BE2C (cell line): ENCODE measurements around the gene PRPF40B.

Experiments used
- DNase-seq: peaks from one replicate; pipeline ENCODE4 v3.0.0-alpha.2; 2020
- H3K27me3 ChIP-seq: fragments of 250-450 bp; sonication (Bioruptor Pico); 2 replicates; pipeline ENCODE4 v1.5.1; 2020; ENCODE audit warnings: mild to moderate bottlenecking
- H3K36me3 ChIP-seq: fragments of 250-450 bp; sonication (Bioruptor Pico); 2 replicates; pipeline ENCODE4 v1.5.1; 2020; ENCODE audit warnings: mild to moderate bottlenecking
- H3K4me1 ChIP-seq: fragments of 250-450 bp; sonication (Bioruptor Pico); 2 replicates; pipeline ENCODE4 v1.5.1; 2020
- H3K4me3 ChIP-seq: 2 replicates; pipeline ENCODE4 v1.5.1; 2011; ENCODE audit warnings: low read depth, low read length
- H3K9me3 ChIP-seq: fragments of 250-450 bp; sonication (Bioruptor Pico); 2 replicates; pipeline ENCODE4 v1.5.1; 2020
- TF ChIP-seq, protein P1 (sequence below): IDR thresholded peaks from 2 replicates; pipeline ENCODE4 v1.5.1; 2012; ENCODE audit warnings: mild to moderate bottlenecking, low read depth, low read length

The PRPF40B gene

GRCh38 chr12:49632986-49633702 lies 9.8 kb downstream of the PRPF40B start:
- H3K9me3 ChIP-seq, result no peaks in the 10 kb centered on the region
- no peak for DNase-seq
- H3K4me1 ChIP-seq, result peaks cover 8% of the 10 kb centered on the region
- TF ChIP-seq, protein P1, sequence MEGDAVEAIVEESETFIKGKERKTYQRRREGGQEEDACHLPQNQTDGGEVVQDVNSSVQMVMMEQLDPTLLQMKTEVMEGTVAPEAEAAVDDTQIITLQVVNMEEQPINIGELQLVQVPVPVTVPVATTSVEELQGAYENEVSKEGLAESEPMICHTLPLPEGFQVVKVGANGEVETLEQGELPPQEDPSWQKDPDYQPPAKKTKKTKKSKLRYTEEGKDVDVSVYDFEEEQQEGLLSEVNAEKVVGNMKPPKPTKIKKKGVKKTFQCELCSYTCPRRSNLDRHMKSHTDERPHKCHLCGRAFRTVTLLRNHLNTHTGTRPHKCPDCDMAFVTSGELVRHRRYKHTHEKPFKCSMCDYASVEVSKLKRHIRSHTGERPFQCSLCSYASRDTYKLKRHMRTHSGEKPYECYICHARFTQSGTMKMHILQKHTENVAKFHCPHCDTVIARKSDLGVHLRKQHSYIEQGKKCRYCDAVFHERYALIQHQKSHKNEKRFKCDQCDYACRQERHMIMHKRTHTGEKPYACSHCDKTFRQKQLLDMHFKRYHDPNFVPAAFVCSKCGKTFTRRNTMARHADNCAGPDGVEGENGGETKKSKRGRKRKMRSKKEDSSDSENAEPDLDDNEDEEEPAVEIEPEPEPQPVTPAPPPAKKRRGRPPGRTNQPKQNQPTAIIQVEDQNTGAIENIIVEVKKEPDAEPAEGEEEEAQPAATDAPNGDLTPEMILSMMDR, result no peak
- no peaks in the 10 kb centered on the region for H3K36me3 ChIP-seq
- no peak overlapping the region for H3K4me3 ChIP-seq
- no peaks in the 10 kb centered on the region; the same call in 1 of the 2 replicates for H3K27me3 ChIP-seq

DNA sequence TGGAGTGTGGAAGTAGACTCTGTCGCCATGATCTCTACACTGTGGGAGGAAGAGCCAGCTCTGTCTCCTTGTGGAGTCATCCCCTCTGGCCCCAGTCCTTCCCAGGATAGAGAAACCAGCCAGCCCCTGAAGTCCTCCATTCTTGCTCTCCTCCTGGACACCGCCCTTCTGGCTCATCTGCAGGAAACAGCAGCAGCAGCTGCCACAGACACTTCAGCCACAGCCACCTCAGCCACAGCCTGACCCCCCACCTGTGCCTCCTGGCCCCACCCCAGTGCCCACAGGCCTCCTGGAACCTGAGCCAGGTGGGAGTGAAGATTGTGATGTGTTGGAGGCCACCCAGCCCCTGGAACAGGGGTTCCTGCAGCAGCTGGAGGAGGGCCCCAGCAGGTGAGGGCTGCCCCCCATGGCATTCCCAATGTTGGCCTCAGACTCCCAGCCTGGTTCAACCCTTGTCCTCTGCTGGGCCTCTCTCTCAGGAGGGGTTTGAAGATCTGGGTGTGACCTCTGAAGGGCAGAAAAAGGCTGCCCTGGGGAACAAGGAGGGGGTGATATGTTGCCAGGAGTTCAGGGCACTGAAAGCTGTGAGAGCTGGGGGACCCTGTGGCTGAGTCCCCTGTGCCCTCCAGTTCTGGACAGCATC lies 10.5 kb downstream of the PRPF40B start:
- DNase-seq, result no peak
- TF ChIP-seq, protein P1, result no peak
- Histone ChIP-seq H3K4me1 (peaks cover 8% of the 10 kb centered on the region), H3K27me3 (no peaks in the 10 kb centered on the region; the same call in 1 of the 2 replicates), H3K9me3 (no peaks in the 10 kb centered on the region), H3K4me3 (no peak overlapping the region), H3K36me3 (no peaks in the 10 kb centered on the region)

DNA sequence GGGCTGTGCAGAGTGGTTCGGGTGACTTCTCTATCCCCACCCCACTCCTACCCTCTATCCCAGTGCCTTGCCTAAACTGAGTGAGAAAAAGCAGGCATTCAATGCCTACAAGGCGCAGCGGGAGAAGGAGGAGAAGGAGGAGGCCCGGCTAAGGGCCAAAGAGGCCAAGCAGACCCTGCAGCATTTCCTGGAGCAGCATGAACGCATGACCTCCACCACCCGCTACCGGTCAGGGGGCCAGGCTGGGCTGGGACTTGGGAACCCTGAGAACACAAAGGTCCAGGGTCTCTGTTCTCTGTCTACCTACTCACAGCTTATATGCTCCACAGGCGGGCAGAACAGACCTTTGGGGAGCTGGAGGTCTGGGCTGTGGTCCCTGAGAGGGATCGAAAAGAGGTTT lies 11.7 kb downstream of the PRPF40B start:
- TF ChIP-seq, protein P1, result no peak
- no peak for DNase-seq
- no peak overlapping the region for H3K4me3 ChIP-seq
- no peaks in the 10 kb centered on the region for H3K36me3 ChIP-seq
- no peaks in the 10 kb centered on the region for H3K27me3 ChIP-seq
- no peaks in the 10 kb centered on the region for H3K9me3 ChIP-seq
- H3K4me1 ChIP-seq, result peaks cover 8% of the 10 kb centered on the region

DNA sequence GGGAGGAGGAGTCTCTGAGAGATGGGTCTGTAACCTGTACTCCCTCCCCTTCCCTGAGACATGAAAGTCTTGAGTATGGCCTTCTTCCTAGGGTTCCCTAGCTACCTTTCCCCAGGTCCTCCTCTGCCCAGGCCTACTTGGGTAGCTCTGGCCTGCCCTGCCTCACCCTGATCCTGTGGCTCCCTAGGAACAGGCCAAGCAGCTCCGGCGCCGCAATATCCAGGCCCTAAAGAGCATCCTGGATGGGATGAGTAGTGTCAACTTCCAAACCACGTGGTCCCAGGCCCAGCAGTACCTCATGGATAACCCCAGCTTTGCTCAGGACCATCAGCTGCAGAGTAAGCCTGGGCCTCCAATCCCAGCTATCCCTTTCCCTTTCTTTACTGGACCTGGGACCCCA lies 12.3 kb downstream of the PRPF40B start:
- DNase-seq, result no peak
- Histone ChIP-seq H3K4me3 (no peak overlapping the region), H3K9me3 (no peaks in the 10 kb centered on the region), H3K27me3 (no peaks in the 10 kb centered on the region), H3K4me1 (peaks cover 8% of the 10 kb centered on the region), H3K36me3 (no peaks in the 10 kb centered on the region)
- TF ChIP-seq, protein P1, result no peak

GRCh38 chr12:49636574-49636973 lies 13.2 kb downstream of the PRPF40B start:
- no peaks in the 10 kb centered on the region for H3K36me3 ChIP-seq

More at GRCh38 chr12:49636574-49636973, 13.2 kb downstream of the PRPF40B start:
- Histone ChIP-seq H3K4me3 (no peak overlapping the region), H3K27me3 (no peaks in the 10 kb centered on the region), H3K4me1 (peaks cover 8% of the 10 kb centered on the region), H3K9me3 (no peaks in the 10 kb centered on the region)
- DNase-seq, result no peak
- TF ChIP-seq, protein P1, result no peak
